B cell (primary cell): ENCODE results near the gene MAGED2. TPM values are rescaled to one million over a fixed set of nuclear protein-coding genes. Genes with fewer than 3 reads are reported as not detected.
A peak's percentile ranks its signal among the peaks of the same experiment; 100 is the strongest.

ENCODE experiments used
- ATAC-seq: fragments of 200-7000 bp; cut with Tn5 transposase; one replicate; pipeline ENCODE4 v1.10.0; 2021; ENCODE audit warnings: low read depth, mild to moderate bottlenecking, moderate number of reproducible peaks, moderate library complexity
- CTCF ChIA-PET: fragments of 350-600 bp; sonication (Branson Sonifier 250); formaldehyde crosslinking; loops from one replicate; lab custom pipeline; 2021; ENCODE audit warnings: antibody characterized with exemption, inconsistent platforms; lab: Charles Lee
- POLR2A ChIA-PET: fragments of 350-600 bp; sonication (Branson Sonifier 250); formaldehyde crosslinking; loops from one replicate; lab custom pipeline; 2021; ENCODE audit warnings: antibody characterized with exemption; lab: Charles Lee
- DNase-seq: peaks from one replicate; pipeline ENCODE4 v3.0.0; 2013
- H2AFZ ChIP-seq: 2 replicates; pipeline ENCODE4 v1.6.1; 2012; ENCODE audit warnings: mild to moderate bottlenecking, low read depth, low read length; ENCODE audit not compliant: insufficient read depth, poor library complexity, severe bottlenecking
- H3K27ac ChIP-seq, 2 donors: 1 replicate in 1 of 2; 2 replicates in 1 of 2; pipeline ENCODE4 v1.5.1; 2012 to 2013; ENCODE audit warnings: low read length in 2 of 2, mild to moderate bottlenecking in 2 of 2, moderate library complexity in 1 of 2
- H3K27me3 ChIP-seq, 4 experiments: fragments of 200-600 bp in 1 of 4; sonication (generic) in 1 of 4; replicated peaks in 1 of 4; 1 replicate in 2 of 4; 2 replicates in 2 of 4; pipeline versions ENCODE4 v1.6.1 to v1.7.0; 2013 to 2016; ENCODE audit warnings: low read length in 3 of 4, mild to moderate bottlenecking in 2 of 4, mixed read lengths in 1 of 4, moderate library complexity in 1 of 4; ENCODE audit not compliant: insufficient read depth in 4 of 4, control insufficient read depth in 3 of 4; ENCODE audit errors: control extremely low read depth in 1 of 4
- H3K36me3 ChIP-seq, 2 experiments: replicated peaks in 1 of 2; 1 replicate in 1 of 2; 2 replicates in 1 of 2; pipeline versions ENCODE4 v1.6.1 to v1.7.1; 2013; ENCODE audit warnings: low read length in 1 of 2; ENCODE audit not compliant: insufficient read depth in 2 of 2, control insufficient read depth in 1 of 2; ENCODE audit errors: control extremely low read depth in 1 of 2, extremely low read depth in 1 of 2
- H3K4me1 ChIP-seq, 2 donors: fragments of 200-600 bp in 1 of 2; sonication (generic) in 1 of 2; 1 replicate in 1 of 2; 2 replicates in 1 of 2; pipeline versions ENCODE4 v1.5.1 to v1.6.1; 2013 to 2017; ENCODE audit warnings: low read length in 2 of 2; ENCODE audit not compliant: control insufficient read depth in 2 of 2, insufficient read depth in 2 of 2
- H3K4me2 ChIP-seq: replicated peaks from 2 replicates; pipeline ENCODE3; 2012; ENCODE audit warnings: mild to moderate bottlenecking, low read depth, low read length; ENCODE audit not compliant: poor library complexity, severe bottlenecking
- H3K4me3 ChIP-seq, 5 experiments: fragments of 200-600 bp in 1 of 5; sonication (generic) in 1 of 5; 1 replicate in 3 of 5; 2 replicates in 2 of 5; pipeline versions ENCODE4 v1.5.1 to v1.7.0; 2011 to 2016; ENCODE audit warnings: low read length in 4 of 5, mild to moderate bottlenecking in 4 of 5, low read depth in 2 of 5, control low read depth in 1 of 5, moderate library complexity in 1 of 5; ENCODE audit not compliant: insufficient read depth in 1 of 5; ENCODE audit errors: control extremely low read depth in 1 of 5, extremely low read depth in 1 of 5
- H3K79me2 ChIP-seq: fragments of 200-600 bp; sonication (generic); one replicate; pipeline ENCODE4 v1.6.0; 2016; ENCODE audit warnings: low read length; ENCODE audit not compliant: control insufficient read depth, insufficient read depth
- H3K9ac ChIP-seq: fragments of 200-600 bp; sonication (generic); 2 replicates; pipeline ENCODE4 v1.6.1; 2017; ENCODE audit warnings: mild to moderate bottlenecking, low read length, moderate library complexity
- H3K9me3 ChIP-seq, 3 donors: one replicate each; pipeline versions ENCODE4 v1.6.1 to v1.7.1; 2013; ENCODE audit warnings: low read length in 2 of 3; ENCODE audit not compliant: control insufficient read depth in 2 of 3, insufficient read depth in 1 of 3; ENCODE audit errors: control extremely low read depth in 1 of 3
- H4K20me1 ChIP-seq: 2 replicates; pipeline ENCODE4 v1.6.0; 2012; ENCODE audit warnings: mild to moderate bottlenecking, low read length; ENCODE audit not compliant: insufficient read depth, control insufficient read depth, poor library complexity, severe bottlenecking
- H3K27ac Mint-ChIP-seq: one replicate; pipeline ENCODE4 v1.8.0; 2021; ENCODE audit warnings: mixed read lengths
- H3K27me3 Mint-ChIP-seq: one replicate; pipeline ENCODE4 v1.8.0; 2021; ENCODE audit warnings: mixed read lengths
- H3K4me1 Mint-ChIP-seq: one replicate; pipeline ENCODE4 v1.8.0; 2021; ENCODE audit warnings: mixed read lengths
- H3K4me3 Mint-ChIP-seq: one replicate; pipeline ENCODE4 v1.8.0; 2021; ENCODE audit warnings: mixed read lengths
- H3K9me3 Mint-ChIP-seq: one replicate; pipeline ENCODE4 v1.8.0; 2022; ENCODE audit warnings: mixed read lengths; ENCODE audit not compliant: insufficient read depth
- EZH2 ChIP-seq: IDR thresholded peaks from 2 replicates; pipeline ENCODE4 v1.6.1; 2012; ENCODE audit warnings: borderline replicate concordance, low read depth, mild to moderate bottlenecking, moderate library complexity, low read length; ENCODE audit not compliant: insufficient read depth, poor library complexity, severe bottlenecking
- WGBS: methylation state at CpG from one replicate; pipeline ENCODE4 v1.1.5; 2013; ENCODE audit warnings: missing lambda C conversion rate; ENCODE audit not compliant: insufficient coverage; 5-methylcytosine and 5-hydroxymethylcytosine counted together
- intact Hi-C: fragments of 100-400 bp; cut with micrococcal nuclease; formaldehyde crosslinking; loops from one replicate; pipeline ENCODE4 v1.10.0; 2022
- polyA plus RNA-seq: library from polyadenylated mRNA; depleted of rRNA; stranded (reverse); fragments of >200 nt; gene quantifications from 2 replicates; pipeline ENCODE4 v1.2.3, GENCODE V29; 2012
- small RNA-seq: library from RNA; depleted of rRNA; stranded (forward); fragments of <200 nt; gene quantifications from one replicate; pipeline ENCODE3, GENCODE V24; 2012; ENCODE audit warnings: low replicate concordance, low read depth; ENCODE audit not compliant: insufficient read length
- total RNA-seq, 2 donors: library from RNA; stranded (reverse); fragments of 120-200 nt in 1 of 2; gene quantifications; 1 replicate in 1 of 2; 2 replicates in 1 of 2; pipeline versions ENCODE4 v1.2.3 to v1.2.4, GENCODE V29; 2013 to 2022

MAGED2 gene
- total and polyA plus RNA-seq, 2 donors (not counting 1 experiment from before 2014, with no cell fraction given) = 47.8 to 87.2 TPM

DNA sequence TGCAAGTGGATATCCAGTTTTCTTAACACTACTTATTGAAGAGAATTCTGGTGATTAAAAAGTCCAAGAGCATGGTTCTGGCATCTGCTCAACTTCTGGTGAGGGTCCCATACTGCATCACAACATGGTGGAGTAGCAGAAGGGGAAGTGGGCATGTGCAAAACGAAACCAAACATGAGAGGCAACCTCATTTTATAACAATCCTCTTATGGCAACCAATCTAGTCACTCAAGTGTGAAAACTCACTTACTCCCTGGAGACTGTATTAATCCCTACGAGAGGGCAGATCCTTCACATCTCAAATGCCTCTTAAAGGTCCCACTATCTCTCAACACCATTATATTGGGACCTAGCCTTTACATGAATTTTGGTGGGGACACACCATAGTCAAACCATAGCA, 57.7 kb downstream of the MAGED2 start:
- ATAC-seq = no peak
- Histone ChIP-seq H2AFZ (no peak overlapping the region), H3K4me1 (peaks cover 0 to 3% of the 10 kb centered on the region in 2 donors), H3K79me2 (no peaks in the 10 kb centered on the region), H3K9me3 (peaks cover 0 to 2% (median 0%) of the 10 kb centered on the region in 3 donors), H4K20me1 (no peaks in the 10 kb centered on the region), H3K36me3 (no peaks in the 10 kb centered on the region), H3K4me2 (no peak overlapping the region), H3K27ac (no peak overlapping the region), H3K9ac (no peak overlapping the region), H3K27me3 (no peaks in the 10 kb centered on the region), H3K4me3 (no peak overlapping the region)
- no CpG with 5 or more reads among the region's 2 CpGs for WGBS
- Mint-ChIP-seq H3K27me3 (peaks cover 7% of the 10 kb centered on the region), H3K4me1 (peaks cover 8% of the 10 kb centered on the region), H3K27ac (no peak overlapping the region), H3K9me3 (peaks cover 3% of the 10 kb centered on the region), H3K4me3 (no peak overlapping the region)
- intact Hi-C loops = no loop called here
- TF ChIP-seq EZH2 = no peak
- CTCF ChIA-PET = no interaction called here
- POLR2A ChIA-PET = no interaction called here
- DNase-seq = peak; percentile 2

Small RNAs within 50 kb of the gene (small RNA-seq; reads per million reads assigned to genes)
- gene AL049732.1 = not detected
- 125 reads per million, percentile 95 among the genes with 10 or more reads in this experiment for gene SNORA11

Other genes starting within 250 kb of the MAGED2 start
- not detected in 2 replicates for gene ITIH6, start 9.5 kb upstream of the MAGED2 start, total RNA-seq
- gene ITIH6, start 9.5 kb upstream of the MAGED2 start, polyA plus RNA-seq = not detected in 2 replicates
- gene TRO, start 113.1 kb downstream of the MAGED2 start, total RNA-seq = 1.5 and 5.8 TPM in 2 replicates
- 1.7 and 2.8 TPM in 2 replicates for gene TRO, start 113.1 kb downstream of the MAGED2 start, polyA plus RNA-seq
- 0.47 and 0.56 TPM in 2 replicates for gene PFKFB1, start 186.4 kb downstream of the MAGED2 start, total RNA-seq
- gene PFKFB1, start 186.4 kb downstream of the MAGED2 start, polyA plus RNA-seq = 0.32 and 0.37 TPM in 2 replicates
- gene APEX2, start 192.6 kb downstream of the MAGED2 start, total RNA-seq = 13.1 and 19.6 TPM in 2 replicates
- gene APEX2, start 192.6 kb downstream of the MAGED2 start, polyA plus RNA-seq = 11.4 and 18.0 TPM in 2 replicates
- 0.94 and 1.00 TPM in 2 replicates for gene ALAS2, start 223.2 kb downstream of the MAGED2 start, total RNA-seq
- 0.82 TPM in 1 of 2 replicates, not detected in the other for gene ALAS2, start 223.2 kb downstream of the MAGED2 start, polyA plus RNA-seq